Muscle of arm (tissue), 12 donors: ENCODE measurements around the gene TMBIM1. TPM values are rescaled to one million over a fixed set of nuclear protein-coding genes. Genes with fewer than 3 reads are reported as not detected.
A peak's percentile ranks its signal among the peaks of the same experiment; 100 is the strongest.

ENCODE experiments used
- DNase-seq: peaks from one replicate; pipeline ENCODE4 v3.0.0-alpha.2; 2013
- polyA plus RNA-seq, 12 donors: library from polyadenylated mRNA; unstranded; fragments of 120-200 nt; gene quantifications; one replicate each; pipeline ENCODE4 v1.2.1, GENCODE V29; 2013; ENCODE audit not compliant: insufficient read length in 12 of 12

TMBIM1 gene
- polyA plus RNA-seq, 12 donors, result 81.2 to 112 (median 93.7) TPM; not detected in 1

DNA sequence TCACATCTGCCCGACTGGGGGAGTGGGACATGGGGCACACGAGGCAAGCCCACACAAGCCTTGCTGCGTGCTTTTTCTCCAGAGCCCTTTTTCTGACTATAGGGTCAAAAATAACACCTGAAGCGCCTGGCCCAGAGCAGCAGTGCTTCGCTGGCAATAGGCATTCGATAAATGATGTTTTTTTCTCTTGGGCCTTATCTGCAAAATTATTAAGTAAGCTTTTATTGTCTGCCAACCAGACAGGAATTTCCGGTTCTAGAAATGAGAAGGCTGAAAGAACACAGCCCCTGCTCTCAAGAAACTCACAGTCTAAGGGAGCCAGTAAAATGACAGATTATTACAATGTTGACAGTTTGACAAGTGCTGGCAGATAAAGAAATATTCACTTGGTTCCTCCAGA lies 2.7 kb upstream of the TMBIM1 start:
- no peak for DNase-seq

DNA sequence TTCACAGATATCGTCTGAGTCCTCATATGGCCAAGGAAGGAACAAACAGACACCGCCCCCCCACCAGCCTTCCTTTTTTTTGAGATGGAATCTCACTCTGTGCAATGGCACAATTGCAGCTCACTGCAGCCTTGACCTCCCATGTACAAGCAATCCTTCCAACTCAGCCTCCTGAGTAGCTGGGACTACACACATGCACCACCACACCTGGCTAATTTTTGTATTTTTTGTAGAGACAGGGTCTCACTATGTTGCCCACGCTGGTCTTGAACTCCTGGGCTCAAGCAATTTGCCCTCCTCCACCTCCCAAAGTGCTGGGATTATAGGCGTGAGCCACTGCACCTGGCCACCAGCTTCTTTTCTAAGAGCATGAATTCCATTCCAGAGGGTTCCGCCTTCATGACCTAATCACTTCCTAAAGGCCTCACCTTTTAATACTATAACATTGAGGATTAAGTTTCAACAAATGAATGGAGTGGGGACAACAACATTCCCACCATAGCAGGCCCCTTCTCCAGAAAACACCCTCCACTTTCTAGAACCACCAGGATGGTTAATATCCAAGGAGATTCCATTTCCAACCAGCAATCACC lies 2.2 kb upstream of the TMBIM1 start:
- DNase-seq, result no peak

- DNase-seq, result no peak
These were observed 1.6 kb upstream of the TMBIM1 start for GRCh38 chr2:218293715-218294429.

- DNase-seq, result no peak
These were observed 820 bp downstream of the TMBIM1 start for GRCh38 chr2:218291318-218292047.

GRCh38 chr2:218290316-218291261 lies 1.7 kb downstream of the TMBIM1 start:
- no peak for DNase-seq

GRCh38 chr2:218289639-218290315 lies 2.5 kb downstream of the TMBIM1 start:
- no peak for DNase-seq

GRCh38 chr2:218286570-218287459 lies 5.5 kb downstream of the TMBIM1 start:
- DNase-seq, result peak; percentile 94

- DNase-seq, result no peak
These were observed 6.7 kb downstream of the TMBIM1 start for GRCh38 chr2:218285604-218286003.

DNA sequence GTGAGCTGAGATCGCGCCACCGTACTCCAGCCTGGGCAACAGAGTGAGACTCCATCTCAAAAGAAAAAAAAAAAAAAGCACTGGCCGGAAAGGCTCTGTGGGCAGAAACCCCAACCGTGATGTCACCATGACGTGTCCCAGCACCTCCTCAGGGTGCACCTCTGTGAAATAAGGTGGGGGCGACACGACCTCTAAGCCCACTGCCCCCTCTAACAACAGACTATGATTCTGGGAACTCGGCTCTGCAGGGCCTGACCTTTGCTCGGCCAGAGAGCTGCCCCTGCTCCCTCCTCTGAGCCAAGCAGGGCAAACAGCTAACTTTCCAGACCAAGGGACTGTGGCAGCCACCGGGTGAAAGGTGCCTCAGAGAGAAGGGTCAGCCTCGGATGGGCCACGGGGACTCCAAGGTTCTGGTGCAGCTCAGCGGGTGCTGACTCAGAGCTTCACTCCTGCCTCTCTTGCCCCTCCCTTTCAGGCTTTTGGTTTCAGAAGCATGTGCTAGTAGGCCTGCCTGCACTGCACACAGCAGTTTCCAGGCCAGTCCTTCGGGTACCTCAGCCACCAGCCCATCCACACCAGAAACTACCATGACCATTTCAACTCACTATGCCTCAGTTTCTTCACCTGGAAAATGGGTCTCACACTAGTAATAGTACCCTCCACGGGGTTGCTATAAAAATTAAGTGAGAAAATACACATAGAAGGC lies 8.0 kb downstream of the TMBIM1 start:
- DNase-seq, result no peak

GRCh38 chr2:218282173-218282991 lies 9.9 kb downstream of the TMBIM1 start:
- DNase-seq, result no peak

GRCh38 chr2:218281449-218281848 lies 10.9 kb downstream of the TMBIM1 start:
- no peak for DNase-seq

DNA sequence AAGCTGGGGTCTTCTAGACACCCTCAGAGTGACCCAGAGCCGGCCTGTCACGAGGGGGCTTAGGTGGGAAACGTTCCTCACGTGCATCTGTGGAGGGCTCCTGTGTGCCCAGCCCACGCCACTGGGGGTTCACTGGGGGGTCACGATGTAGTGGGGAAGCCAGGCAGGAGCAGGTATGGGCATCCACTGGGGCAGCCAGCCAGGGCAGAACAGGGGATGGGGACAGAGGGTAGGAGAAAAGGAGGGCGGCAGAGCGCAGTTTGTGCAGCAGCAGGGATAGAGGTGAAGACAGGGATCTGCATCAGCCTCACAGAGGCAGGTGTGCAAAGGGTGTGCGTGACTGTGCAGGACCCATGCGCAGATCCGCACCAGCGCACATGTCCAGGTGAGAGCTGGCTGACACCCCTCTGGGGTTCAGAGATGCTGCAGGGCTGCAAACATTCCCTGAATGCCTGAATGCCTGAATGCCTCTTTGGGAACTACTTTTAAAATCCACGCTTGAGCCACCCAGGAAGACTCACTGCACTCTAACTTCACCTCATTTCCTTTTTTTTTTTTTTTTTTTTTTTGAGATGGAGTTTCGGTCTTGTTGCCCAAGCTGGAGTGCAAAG lies 11.9 kb downstream of the TMBIM1 start:
- DNase-seq, result no peak

DNA sequence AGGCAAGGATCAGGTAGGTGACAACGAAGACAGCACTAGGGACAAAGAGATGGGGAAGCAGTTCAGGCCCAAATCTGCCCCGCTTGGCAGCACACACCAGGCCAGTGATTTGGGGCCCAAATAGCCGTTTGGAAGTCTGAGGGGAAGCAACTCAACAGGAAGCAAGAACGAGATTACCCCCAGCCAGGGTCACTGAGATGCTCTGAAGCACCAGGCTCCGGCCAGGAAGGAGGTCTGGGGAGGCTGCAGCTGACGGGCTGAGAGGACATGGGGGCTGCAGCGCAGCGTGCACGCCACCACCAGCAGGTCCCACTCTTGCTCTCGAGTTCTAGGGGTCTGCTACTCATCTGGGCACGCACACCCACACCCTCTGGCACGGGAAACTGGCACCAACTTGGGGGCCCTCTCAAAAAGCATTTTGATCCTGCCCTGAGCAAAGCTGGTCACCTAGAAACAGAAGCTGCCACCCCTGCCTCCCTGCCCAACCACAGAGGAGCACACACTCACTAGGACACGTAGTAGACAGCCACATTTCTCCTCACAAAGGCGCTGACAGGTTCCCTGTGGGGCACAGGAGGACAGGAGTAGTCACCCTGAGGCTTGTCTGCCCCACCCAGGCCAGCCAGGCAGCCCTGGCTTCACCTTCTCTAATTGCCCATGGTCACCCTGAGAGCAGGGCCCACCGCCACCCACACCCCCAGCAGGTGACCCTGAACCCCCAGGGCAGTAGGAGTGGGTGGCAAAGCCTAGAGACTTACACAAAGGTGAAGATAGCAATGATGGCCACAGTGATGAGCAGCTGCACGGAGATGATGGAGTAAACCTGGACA lies 13.6 kb downstream of the TMBIM1 start:
- no peak for DNase-seq

GRCh38 chr2:218277921-218278320 lies 14.4 kb downstream of the TMBIM1 start:
- no peak for DNase-seq

- no peak for DNase-seq
These were observed 15.1 kb downstream of the TMBIM1 start for GRCh38 chr2:218276986-218277755.

GRCh38 chr2:218275371-218276072 lies 16.8 kb downstream of the TMBIM1 start:
- DNase-seq, result no peak
